Duodenal mucosa (tissue), 2 donors: ENCODE measurements around the gene IL17C.

Experiments
- H3K27ac ChIP-seq: one replicate; pipeline ENCODE4 v1.7.0; 2013; ENCODE audit warnings: low read depth, low read length
- H3K27me3 ChIP-seq, 2 donors: one replicate each; pipeline ENCODE4 v1.7.0; 2013; ENCODE audit warnings: low read length in 2 of 2, control low read depth in 1 of 2; ENCODE audit not compliant: insufficient read depth in 2 of 2, control insufficient read depth in 1 of 2
- H3K36me3 ChIP-seq, 2 donors: one replicate each; pipeline ENCODE4 v1.7.0; 2013; ENCODE audit warnings: low read length in 2 of 2, control low read depth in 1 of 2; ENCODE audit not compliant: insufficient read depth in 2 of 2, control insufficient read depth in 1 of 2
- H3K4me1 ChIP-seq, 2 donors: one replicate each; pipeline ENCODE4 v1.7.0; 2013; ENCODE audit warnings: low read length in 2 of 2, control low read depth in 1 of 2; ENCODE audit not compliant: insufficient read depth in 2 of 2, control insufficient read depth in 1 of 2
- H3K4me3 ChIP-seq, 2 donors: one replicate each; pipeline ENCODE4 v1.7.0; 2013; ENCODE audit warnings: low read length in 2 of 2, low read depth in 1 of 2
- H3K9ac ChIP-seq, 2 donors: one replicate each; pipeline ENCODE4 v1.7.0; 2013; ENCODE audit warnings: low read length in 2 of 2, low read depth in 1 of 2
- H3K9me3 ChIP-seq, 2 donors: one replicate each; pipeline ENCODE4 v1.7.0; 2013; ENCODE audit warnings: low read length in 2 of 2, control low read depth in 1 of 2; ENCODE audit not compliant: control insufficient read depth in 1 of 2

Gene IL17C

DNA sequence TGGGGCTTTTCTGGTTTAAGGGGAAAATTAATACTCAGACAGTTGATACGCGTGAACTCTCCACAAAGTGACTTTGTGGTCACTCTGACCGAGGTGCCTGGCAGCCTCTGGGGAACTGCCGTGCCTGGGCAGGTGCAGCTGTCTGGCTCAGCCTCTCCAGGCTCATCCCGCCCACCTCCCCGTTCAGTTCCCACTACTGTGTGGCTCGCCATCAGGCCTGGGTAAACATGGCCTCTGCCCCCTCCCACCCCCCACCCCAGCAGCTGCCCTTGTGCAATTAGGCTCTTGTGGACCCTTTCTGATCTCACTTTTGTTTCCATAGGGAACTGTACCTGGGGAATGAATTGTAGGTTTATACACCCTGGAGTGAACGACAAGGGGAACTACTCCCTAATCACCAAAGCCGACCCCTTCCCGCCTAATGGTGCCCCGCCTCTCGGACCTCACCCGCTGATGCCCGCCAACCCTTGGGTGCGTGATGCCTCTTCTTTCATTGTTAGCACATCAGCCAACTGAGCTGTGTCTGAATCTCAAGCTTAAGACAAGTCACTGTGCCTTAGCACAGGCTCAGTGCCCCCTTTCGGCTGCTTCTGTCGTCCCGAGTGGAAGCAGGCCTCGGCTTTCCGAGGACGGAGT lies 40.4 kb upstream of the IL17C start:
- Histone ChIP-seq H3K9me3 (no peaks in the 10 kb centered on the region), H3K4me3 (no peak overlapping the region), H3K9ac (no peak overlapping the region), H3K27me3 (no peaks in the 10 kb centered on the region), H3K4me1 (peaks cover 0 to 5% of the 10 kb centered on the region in 2 donors), H3K27ac (no peak overlapping the region), H3K36me3 (peaks cover 27 to 58% of the 10 kb centered on the region in 2 donors)

DNA sequence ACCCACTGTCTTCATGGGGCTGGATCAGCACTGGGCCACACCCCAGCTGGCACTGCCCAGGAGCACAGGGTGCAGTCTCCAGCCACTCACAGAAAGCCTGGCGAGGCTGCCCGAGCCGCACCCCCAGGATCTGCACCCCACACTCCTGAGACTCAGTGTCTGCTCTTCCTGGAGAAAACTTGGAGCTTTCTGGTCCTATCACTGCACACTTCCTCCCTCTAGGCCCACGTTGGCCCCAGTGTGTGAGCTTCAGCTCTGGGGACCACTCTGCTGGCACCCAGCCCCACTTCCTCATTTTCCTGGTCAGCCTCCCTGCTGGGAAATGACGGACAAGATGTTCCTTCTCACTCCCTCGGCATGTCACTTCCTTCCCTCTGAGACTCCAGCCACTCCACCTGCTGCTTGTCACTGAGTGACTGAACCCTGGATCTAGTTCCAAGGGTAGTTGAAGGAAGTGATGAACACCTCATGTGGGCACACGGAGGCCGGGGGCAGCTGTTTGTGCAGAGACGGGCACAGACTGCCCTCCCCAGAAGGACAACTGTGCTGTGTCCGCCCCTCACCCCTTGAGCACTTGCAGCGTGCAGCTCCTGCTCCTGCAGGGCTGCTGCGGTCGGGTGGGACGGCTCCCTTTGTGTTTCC lies 39.2 kb upstream of the IL17C start:
- no peak overlapping the region for H3K9ac ChIP-seq
- no peak overlapping the region for H3K4me3 ChIP-seq
- peaks cover 0 to 5% of the 10 kb centered on the region in 2 donors for H3K4me1 ChIP-seq
- no peaks in the 10 kb centered on the region for H3K9me3 ChIP-seq
- H3K27me3 ChIP-seq = no peaks in the 10 kb centered on the region
- no peak overlapping the region for H3K27ac ChIP-seq
- H3K36me3 ChIP-seq = peaks cover 25 to 52% of the 10 kb centered on the region in 2 donors

DNA sequence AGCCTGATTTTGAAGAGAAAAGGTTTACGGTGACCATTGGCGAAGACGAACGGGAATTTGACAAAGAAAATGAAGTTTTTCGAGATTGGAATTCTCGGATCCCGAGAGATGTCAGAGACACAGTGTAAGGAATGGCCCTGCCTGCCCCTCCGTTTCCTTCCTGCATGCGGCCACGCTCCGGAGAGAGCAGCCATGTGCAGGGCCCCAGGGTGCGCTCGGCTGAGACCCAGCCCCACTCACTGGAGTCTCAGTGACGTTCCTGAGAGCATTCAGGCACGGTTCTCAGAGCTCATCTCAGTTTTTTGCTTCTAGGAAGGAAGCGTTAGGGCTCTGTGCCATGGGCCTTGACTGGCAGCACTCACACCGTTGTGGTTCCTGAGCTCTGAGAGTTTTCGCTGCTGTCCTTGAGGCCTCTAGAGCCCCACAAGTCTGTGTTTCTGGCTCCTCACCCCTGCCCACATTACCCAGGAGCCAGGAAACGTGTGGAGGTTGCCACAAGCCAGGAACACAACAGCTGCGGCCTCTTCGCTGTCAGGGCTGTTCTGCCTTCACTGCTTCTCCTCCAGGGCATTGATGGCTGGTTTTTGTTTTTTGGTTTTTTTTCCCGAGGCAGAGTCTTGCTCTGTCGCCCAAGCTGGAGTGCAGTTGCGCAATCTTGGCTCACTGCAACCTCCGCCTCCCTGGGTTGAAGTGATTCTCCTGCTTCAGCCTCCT lies 38.4 kb upstream of the IL17C start:
- H3K9me3 ChIP-seq = no peaks in the 10 kb centered on the region
- H3K4me1 ChIP-seq = peaks cover 0 to 5% of the 10 kb centered on the region in 2 donors
- peaks cover 25 to 57% of the 10 kb centered on the region in 2 donors for H3K36me3 ChIP-seq
- H3K9ac ChIP-seq = no peak overlapping the region
- H3K27me3 ChIP-seq = no peaks in the 10 kb centered on the region
- no peak overlapping the region for H3K4me3 ChIP-seq
- no peak overlapping the region for H3K27ac ChIP-seq

DNA sequence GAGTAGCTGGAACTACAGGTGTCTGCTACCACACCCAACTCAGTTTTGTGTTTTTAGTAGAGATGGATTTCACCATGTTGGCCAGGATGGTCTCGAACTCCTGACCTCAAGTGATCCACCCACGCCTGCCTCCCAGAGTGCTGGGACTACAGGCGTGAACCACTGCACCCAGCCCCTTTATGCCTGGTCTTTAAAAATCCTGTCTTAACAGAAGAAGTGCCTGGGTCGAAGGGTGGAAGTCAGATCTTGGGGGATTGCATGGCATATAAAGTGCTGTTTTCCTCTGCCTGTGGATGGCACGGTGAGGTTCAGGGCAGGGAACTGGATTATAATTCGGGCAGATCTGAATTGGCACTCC lies 37.9 kb upstream of the IL17C start:
- no peaks in the 10 kb centered on the region for H3K9me3 ChIP-seq
- peaks cover 0 to 5% of the 10 kb centered on the region in 2 donors for H3K4me1 ChIP-seq
- no peak overlapping the region for H3K4me3 ChIP-seq
- peaks cover 28 to 63% of the 10 kb centered on the region in 2 donors for H3K36me3 ChIP-seq
- no peak overlapping the region for H3K9ac ChIP-seq
- no peak overlapping the region for H3K27ac ChIP-seq
- no peaks in the 10 kb centered on the region for H3K27me3 ChIP-seq

DNA sequence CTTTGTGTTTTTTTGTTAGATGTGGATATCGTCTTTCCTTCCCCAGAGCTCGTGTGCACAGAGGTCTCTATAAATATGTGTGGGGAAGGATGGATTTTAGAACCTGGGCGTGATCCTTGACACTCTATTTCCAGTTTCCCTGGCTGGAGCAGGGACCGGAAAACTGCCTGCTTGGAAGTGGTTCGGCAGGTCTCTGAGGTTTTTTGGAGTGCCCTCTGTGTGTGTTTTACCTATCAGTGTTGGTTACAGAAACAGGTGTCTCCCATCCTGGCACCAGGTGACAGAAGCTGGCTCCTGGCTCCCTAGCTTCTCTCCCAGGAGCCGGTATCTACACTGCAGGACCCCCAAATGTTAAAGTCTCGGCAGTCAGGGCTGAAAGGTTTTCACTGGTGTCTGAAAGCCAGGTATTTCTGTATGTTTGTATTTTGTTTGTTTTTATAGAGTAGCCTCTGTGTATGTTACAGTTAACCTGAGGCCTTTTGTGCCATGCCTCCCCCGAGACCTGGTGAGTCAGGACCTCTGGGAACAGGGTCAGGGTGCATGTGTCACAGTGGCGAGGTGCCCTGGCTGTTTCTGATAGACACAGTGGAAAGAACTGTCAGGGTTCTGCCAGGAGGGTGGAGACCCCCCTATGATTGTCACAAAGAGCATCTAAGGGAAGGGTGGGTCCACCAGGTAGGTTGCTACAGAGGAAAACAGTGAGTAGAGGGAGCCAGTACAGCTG lies 36.9 kb upstream of the IL17C start:
- Histone ChIP-seq H3K36me3 (peaks cover 37 to 72% of the 10 kb centered on the region in 2 donors), H3K9me3 (no peaks in the 10 kb centered on the region), H3K9ac (no peak overlapping the region), H3K27ac (no peak overlapping the region), H3K4me3 (no peak overlapping the region), H3K27me3 (no peaks in the 10 kb centered on the region), H3K4me1 (peaks cover 0 to 5% of the 10 kb centered on the region in 2 donors)

DNA sequence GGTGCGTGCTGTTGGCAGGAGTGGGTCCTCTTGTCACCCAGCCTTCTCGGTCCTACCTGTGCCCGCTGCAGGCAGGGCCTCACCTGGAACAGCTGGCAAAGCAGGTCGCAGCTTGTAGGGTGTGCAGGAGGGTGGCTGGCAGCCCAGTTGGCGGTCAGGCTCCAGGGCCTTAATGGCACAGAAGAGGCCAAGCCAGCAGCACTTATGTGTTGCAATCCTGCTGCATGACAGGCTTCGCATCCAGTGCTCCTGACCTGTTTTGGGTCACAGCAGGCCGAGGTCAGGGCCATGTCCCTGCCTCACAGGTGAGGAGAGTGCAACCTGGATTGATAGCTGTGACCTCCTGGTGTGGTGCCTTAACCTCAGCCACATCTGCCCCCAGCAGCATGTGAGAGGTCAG lies 36.3 kb upstream of the IL17C start:
- H3K9me3 ChIP-seq = no peaks in the 10 kb centered on the region
- peaks cover 42 to 79% of the 10 kb centered on the region in 2 donors for H3K36me3 ChIP-seq
- H3K27ac ChIP-seq = no peak overlapping the region
- H3K4me3 ChIP-seq = no peak overlapping the region
- H3K9ac ChIP-seq = no peak overlapping the region
- peaks cover 0 to 5% of the 10 kb centered on the region in 2 donors for H3K4me1 ChIP-seq
- no peaks in the 10 kb centered on the region for H3K27me3 ChIP-seq

DNA sequence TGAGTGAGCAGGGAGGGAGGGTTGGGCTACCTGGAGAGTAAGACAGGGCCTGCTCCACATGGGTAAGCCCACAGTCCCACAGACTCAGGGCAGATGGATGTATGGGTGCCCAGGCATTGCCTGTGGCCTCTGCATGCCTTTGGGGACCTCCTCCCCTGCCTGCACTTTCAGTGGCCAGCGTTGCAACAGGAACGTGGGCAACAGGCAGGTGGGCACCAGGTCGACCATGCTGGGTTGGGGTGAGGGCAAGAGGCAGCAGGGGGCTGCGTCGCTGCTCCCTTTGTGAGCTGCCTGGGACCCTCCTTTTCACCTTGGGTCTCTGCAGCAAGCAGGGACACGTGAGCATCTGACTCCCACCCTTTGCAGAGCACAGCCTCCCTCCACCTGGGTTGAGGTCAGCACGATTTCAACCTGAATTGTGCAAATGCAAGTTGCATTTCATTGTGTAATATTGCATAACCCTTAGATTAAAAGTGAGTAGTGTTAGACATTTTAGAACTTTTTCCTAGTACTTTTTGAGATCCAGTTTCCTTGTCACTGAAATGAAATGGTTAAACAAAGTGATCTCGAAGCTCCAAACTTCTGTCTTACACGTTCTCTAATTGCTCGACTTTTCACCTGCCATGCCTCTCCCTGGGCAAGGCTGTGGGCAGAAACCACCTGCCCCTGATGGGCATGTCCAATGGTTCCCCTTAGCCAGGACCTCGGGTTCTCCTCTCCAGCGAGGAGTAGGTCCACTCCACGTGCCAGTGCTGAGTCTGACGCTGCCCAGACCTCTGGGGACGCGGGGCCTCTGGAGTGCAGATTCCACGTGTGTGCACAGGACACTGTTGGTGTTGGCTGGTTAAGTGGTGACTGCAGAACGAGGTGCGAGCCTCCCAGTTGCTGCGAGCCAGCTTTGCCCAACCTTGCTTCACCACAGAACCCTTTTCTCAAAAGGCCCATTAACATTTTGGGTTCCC lies 32.9 kb upstream of the IL17C start:
- peaks cover 40 to 80% of the 10 kb centered on the region in 2 donors for H3K36me3 ChIP-seq
- no peak overlapping the region for H3K27ac ChIP-seq
- no peak overlapping the region for H3K9ac ChIP-seq
- no peaks in the 10 kb centered on the region for H3K27me3 ChIP-seq
- H3K4me3 ChIP-seq = no peak overlapping the region
- H3K9me3 ChIP-seq = no peaks in the 10 kb centered on the region
- no peaks in the 10 kb centered on the region for H3K4me1 ChIP-seq

DNA sequence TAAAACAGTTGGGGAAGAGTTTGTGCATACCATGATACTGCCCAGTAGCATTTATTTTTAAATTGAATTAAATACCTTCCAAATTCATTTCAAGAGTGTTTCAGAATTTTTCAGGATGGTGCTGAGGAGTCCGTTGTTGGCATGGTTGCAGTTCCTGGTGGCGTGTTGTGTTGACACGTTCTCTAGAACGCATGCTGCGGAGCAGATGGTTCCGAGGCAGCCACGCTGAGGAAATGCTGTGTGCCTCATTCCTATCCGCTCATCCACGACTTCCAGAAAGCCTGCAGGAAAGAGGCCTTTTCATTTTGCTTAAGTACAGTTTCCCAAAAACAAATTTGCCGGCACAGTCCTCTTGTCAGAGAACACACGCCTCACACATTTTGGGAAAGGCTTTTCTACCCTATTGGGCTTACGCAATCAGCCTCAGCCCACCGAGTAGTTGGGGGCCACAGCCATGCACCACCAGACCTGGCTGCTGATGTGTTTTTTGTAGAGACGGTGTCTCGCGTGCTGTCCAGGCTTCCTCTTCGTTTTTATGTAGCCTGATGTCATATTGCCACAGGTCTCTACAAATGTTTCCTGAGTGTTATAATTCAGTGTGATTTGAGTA lies 32.1 kb upstream of the IL17C start:
- Histone ChIP-seq H3K4me3 (no peak overlapping the region), H3K27me3 (no peaks in the 10 kb centered on the region), H3K9ac (no peak overlapping the region), H3K27ac (no peak overlapping the region), H3K36me3 (peaks cover 39 to 80% of the 10 kb centered on the region in 2 donors), H3K4me1 (no peaks in the 10 kb centered on the region), H3K9me3 (no peaks in the 10 kb centered on the region)

DNA sequence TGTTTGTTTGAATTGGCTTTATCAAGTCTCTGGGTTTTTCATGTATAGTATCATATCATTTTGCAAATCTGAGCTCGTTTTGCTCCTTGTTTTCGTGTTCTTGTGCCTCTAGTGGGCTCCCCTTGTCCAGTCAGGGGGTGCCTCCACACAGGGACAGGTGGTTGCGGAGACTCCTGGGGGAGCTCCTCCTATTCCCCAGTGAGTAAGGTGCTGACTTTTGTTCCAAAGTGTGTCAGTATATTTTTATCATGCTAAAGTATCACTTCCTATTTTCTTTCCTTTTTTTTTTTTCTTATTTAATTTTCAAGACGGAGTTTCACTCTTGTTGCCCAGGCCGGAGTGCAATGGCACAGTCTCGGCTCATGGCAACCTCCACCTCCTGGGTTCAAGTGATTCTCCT lies 30.3 kb upstream of the IL17C start:
- Histone ChIP-seq H3K4me3 (no peak overlapping the region), H3K27me3 (no peaks in the 10 kb centered on the region), H3K9ac (no peak overlapping the region), H3K27ac (no peak overlapping the region), H3K4me1 (no peaks in the 10 kb centered on the region), H3K9me3 (no peaks in the 10 kb centered on the region), H3K36me3 (peaks cover 33 to 80% of the 10 kb centered on the region in 2 donors)
